Lower leg skin (tissue), 3 donors: Measurements from ENCODE around the gene RAPGEF6.

ENCODE experiments used
- CTCF ChIP-seq, 3 donors: fragments of 450-650 bp; IDR thresholded peaks; one replicate each; pipeline ENCODE4 v1.5.1; 2016; ENCODE audit warnings: antibody characterized with exemption in 3 of 3, mild to moderate bottlenecking in 3 of 3, moderate library complexity in 2 of 3
- POLR2A ChIP-seq, 2 donors: fragments of 450-650 bp; IDR thresholded peaks; one replicate each; pipeline ENCODE4 v1.6.1; 2016 to 2017; ENCODE audit warnings: antibody characterized with exemption in 2 of 2, mild to moderate bottlenecking in 1 of 2, moderate library complexity in 1 of 2

GRCh38 chr5:131682826-131683225 lies 47.8 kb upstream of the RAPGEF6 start:
- TF ChIP-seq CTCF (IDR thresholded peaks at IDR 0.05) = no peak
- TF ChIP-seq POLR2A (IDR thresholded peaks at IDR 0.05) = no peak
